Esophagus squamous epithelium (tissue), 5 donors: Measurements from ENCODE around the gene CCDC33. TPM values are rescaled to one million over a fixed set of nuclear protein-coding genes. Genes with fewer than 3 reads are reported as not detected.

Experiments used
- DNase-seq: peaks from one replicate; lab custom pipeline; 2025; lab: John Stamatoyannopoulos, UW
- H3K27ac ChIP-seq, 4 donors: fragments of 200-600 bp; sonication (generic); one replicate each; pipeline ENCODE4 v1.5.1; 2016 to 2019; ENCODE audit warnings: mild to moderate bottlenecking in 1 of 4
- H3K27me3 ChIP-seq, 4 donors: fragments of 200-600 bp; sonication (generic); 1 replicate in 3 of 4; 2 replicates in 1 of 4; pipeline versions ENCODE4 v1.5.1 to v1.6.0; 2017 to 2021; ENCODE audit warnings: antibody characterized with exemption in 1 of 4
- H3K36me3 ChIP-seq, 3 donors: fragments of 200-600 bp; sonication (generic); one replicate each; pipeline ENCODE4 v1.5.1; 2016 to 2019
- H3K4me1 ChIP-seq, 3 donors: fragments of 200-600 bp; sonication (generic); one replicate each; pipeline ENCODE4 v1.5.1; 2017 to 2019
- H3K4me3 ChIP-seq, 4 donors: fragments of 200-600 bp; sonication (generic); 1 replicate in 3 of 4; 2 replicates in 1 of 4; pipeline ENCODE4 v1.5.1; 2016 to 2019; ENCODE audit warnings: mild to moderate bottlenecking in 2 of 4, moderate library complexity in 1 of 4
- H3K9me3 ChIP-seq, 3 donors: fragments of 200-600 bp; sonication (generic); one replicate each; pipeline ENCODE4 v1.5.1; 2016 to 2019
- POLR2A ChIP-seq, 4 donors: fragments of 450-650 bp; IDR thresholded peaks; one replicate each; pipeline ENCODE4 v1.6.1; 2017; ENCODE audit warnings: antibody characterized with exemption in 4 of 4, mild to moderate bottlenecking in 4 of 4, moderate library complexity in 3 of 4
- WGBS, 2 donors: methylation state at CpG; one replicate each; pipeline ENCODE4 v1.1.5; 2018; 5-methylcytosine and 5-hydroxymethylcytosine counted together
- intact Hi-C: fragments of 100-400 bp; cut with DNase I; formaldehyde crosslinking; loops from one replicate; pipeline ENCODE4 v1.15.0; 2022
- total RNA-seq, 4 donors: library from RNA; depleted of rRNA; stranded (reverse); fragments of >200 nt; gene quantifications; one replicate each; pipeline ENCODE4 v1.1.0, GENCODE V29; 2016
- TF ChIP-seq, protein P1 (sequence below), 6 experiments: fragments of 450-650 bp in 4 of 6; fragments of 200-600 bp in 2 of 6; sonication (generic) in 2 of 6; IDR thresholded peaks; one replicate each; pipeline ENCODE4 v1.5.1; 2016 to 2019; ENCODE audit warnings: antibody characterized with exemption in 6 of 6, mild to moderate bottlenecking in 4 of 6, moderate library complexity in 4 of 6
- donor health status: DM: yes; HTN: yes; CAD: no.

CCDC33 gene
- total RNA-seq, 4 donors from 2014 or later, result not detected

DNA sequence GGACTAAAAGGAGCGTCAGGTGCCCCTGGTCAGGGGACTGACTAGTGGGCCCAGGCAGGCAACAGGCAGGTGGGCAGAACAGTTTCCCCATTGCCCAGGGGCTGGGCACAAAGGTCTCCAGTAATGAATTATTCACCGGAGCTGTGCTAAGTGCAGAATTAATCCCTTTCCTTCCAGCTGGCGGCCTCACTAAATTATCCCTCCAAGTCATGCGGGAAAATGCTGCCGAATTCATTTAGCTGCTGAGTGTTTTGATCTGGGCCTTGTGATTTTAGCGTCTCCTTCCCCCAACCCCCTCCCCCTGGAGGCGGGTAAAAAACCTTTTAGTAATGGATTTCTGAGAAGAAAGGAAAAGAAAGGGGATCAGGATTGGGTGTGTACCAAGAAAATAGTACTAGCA, 47.2 kb downstream of the CCDC33 start:
- H3K9me3 ChIP-seq, result no peaks in the 10 kb centered on the region
- H3K27me3 ChIP-seq, result peaks cover 0 to 86% (median 0%) of the 10 kb centered on the region in 4 donors
- H3K36me3 ChIP-seq, result no peaks in the 10 kb centered on the region
- H3K27ac ChIP-seq, result no peak overlapping the region
- WGBS, 2 donors, result 10 to 24% methylated on average over 2 to 6 of the region's 7 CpGs
- DNase-seq, result no peak
- intact Hi-C loops, result no loop called here
- no peaks in the 10 kb centered on the region for H3K4me1 ChIP-seq
- TF ChIP-seq POLR2A (IDR thresholded peaks at IDR 0.05), result no peak
- TF ChIP-seq, protein P1, sequence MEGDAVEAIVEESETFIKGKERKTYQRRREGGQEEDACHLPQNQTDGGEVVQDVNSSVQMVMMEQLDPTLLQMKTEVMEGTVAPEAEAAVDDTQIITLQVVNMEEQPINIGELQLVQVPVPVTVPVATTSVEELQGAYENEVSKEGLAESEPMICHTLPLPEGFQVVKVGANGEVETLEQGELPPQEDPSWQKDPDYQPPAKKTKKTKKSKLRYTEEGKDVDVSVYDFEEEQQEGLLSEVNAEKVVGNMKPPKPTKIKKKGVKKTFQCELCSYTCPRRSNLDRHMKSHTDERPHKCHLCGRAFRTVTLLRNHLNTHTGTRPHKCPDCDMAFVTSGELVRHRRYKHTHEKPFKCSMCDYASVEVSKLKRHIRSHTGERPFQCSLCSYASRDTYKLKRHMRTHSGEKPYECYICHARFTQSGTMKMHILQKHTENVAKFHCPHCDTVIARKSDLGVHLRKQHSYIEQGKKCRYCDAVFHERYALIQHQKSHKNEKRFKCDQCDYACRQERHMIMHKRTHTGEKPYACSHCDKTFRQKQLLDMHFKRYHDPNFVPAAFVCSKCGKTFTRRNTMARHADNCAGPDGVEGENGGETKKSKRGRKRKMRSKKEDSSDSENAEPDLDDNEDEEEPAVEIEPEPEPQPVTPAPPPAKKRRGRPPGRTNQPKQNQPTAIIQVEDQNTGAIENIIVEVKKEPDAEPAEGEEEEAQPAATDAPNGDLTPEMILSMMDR (IDR thresholded peaks at IDR 0.05), result no peak
- H3K4me3 ChIP-seq, result no peak overlapping the region

DNA sequence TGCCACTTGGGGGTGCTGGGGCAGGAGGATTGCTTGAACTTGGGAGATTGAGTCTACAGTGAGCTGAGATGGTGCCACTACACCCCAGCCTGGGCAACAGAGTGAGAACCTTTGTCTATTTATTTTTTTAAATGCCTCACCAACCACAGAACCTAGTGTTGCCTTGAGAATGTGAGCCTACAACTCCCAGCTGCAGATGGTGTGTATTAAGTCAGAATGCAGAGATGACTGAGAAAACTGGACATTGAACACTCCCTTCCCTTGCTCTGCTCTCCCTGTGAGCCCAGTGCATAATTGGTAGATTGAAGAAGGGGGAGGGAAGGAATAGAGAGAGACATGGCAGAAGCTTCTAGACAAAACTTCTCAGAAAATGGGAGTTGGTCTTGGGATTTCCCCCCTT, 53.5 kb downstream of the CCDC33 start:
- Histone ChIP-seq H3K4me1 (no peaks in the 10 kb centered on the region), H3K9me3 (no peaks in the 10 kb centered on the region), H3K4me3 (no peak overlapping the region), H3K27me3 (peaks cover 0 to 68% (median 0%) of the 10 kb centered on the region in 4 donors), H3K36me3 (no peaks in the 10 kb centered on the region), H3K27ac (no peak overlapping the region)
- TF ChIP-seq POLR2A (IDR thresholded peaks at IDR 0.05), result no peak
- TF ChIP-seq, protein P1 (IDR thresholded peaks at IDR 0.05), result no peak
- DNase-seq, result no peak
- intact Hi-C loops, result no loop called here

- H3K4me1 ChIP-seq, result no peaks in the 10 kb centered on the region
- H3K36me3 ChIP-seq, result no peaks in the 10 kb centered on the region
- peaks cover 0 to 63% (median 0%) of the 10 kb centered on the region in 4 donors for H3K27me3 ChIP-seq
- H3K27ac ChIP-seq, result no peak overlapping the region
- TF ChIP-seq, protein P1 (IDR thresholded peaks at IDR 0.05), result no peak
- no peak for TF ChIP-seq POLR2A (IDR thresholded peaks at IDR 0.05)
- intact Hi-C loops, result no loop called here
- H3K9me3 ChIP-seq, result no peaks in the 10 kb centered on the region
- H3K4me3 ChIP-seq, result no peak overlapping the region
- DNase-seq, result no peak
These were observed 54.5 kb downstream of the CCDC33 start for GRCh38 chr15:74290645-74291044.

- intact Hi-C loops, result no loop called here
- no peak overlapping the region for H3K27ac ChIP-seq
- 9 to 11% methylated on average over 15 to 16 of the region's 20 CpGs for WGBS, 2 donors
- TF ChIP-seq POLR2A (IDR thresholded peaks at IDR 0.05), result no peak
- no peaks in the 10 kb centered on the region for H3K36me3 ChIP-seq
- H3K9me3 ChIP-seq, result no peaks in the 10 kb centered on the region
- H3K4me1 ChIP-seq, result no peaks in the 10 kb centered on the region
- H3K27me3 ChIP-seq, result peaks cover 0 to 62% (median 0%) of the 10 kb centered on the region in 4 donors
- no peak for DNase-seq
- no peak overlapping the region for H3K4me3 ChIP-seq
These were observed 55.3 kb downstream of the CCDC33 start for GRCh38 chr15:74291101-74292071.

- Histone ChIP-seq H3K9me3 (no peaks in the 10 kb centered on the region), H3K36me3 (no peaks in the 10 kb centered on the region), H3K27me3 (peaks cover 0 to 61% (median 0%) of the 10 kb centered on the region in 4 donors), H3K27ac (no peak overlapping the region), H3K4me3 (no peak overlapping the region), H3K4me1 (no peaks in the 10 kb centered on the region)
- intact Hi-C loops, result no loop called here
- WGBS, 2 donors, result 66 to 100% methylated on average over 1 to 3 of the region's 3 CpGs
- DNase-seq, result no peak
- TF ChIP-seq, protein P1 (IDR thresholded peaks at IDR 0.05), result no peak
- no peak for TF ChIP-seq POLR2A (IDR thresholded peaks at IDR 0.05)
These were observed 57.1 kb downstream of the CCDC33 start for GRCh38 chr15:74293021-74293810.
